NT2/D1 (cell line): ENCODE measurements around the gene COL20A1.

Source experiments
- YY1 ChIP-seq: IDR thresholded peaks from 2 replicates; pipeline ENCODE4 v1.6.1; 2011; ENCODE audit not compliant: insufficient read length, insufficient read depth
- ZNF274 ChIP-seq: IDR thresholded peaks from 2 replicates; pipeline ENCODE4 v1.6.1; 2011; ENCODE audit warnings: mild to moderate bottlenecking, low read depth, low read length

GRCh38 chr20:63262836-63263235 is 30.1 kb upstream of the COL20A1 start:
- TF ChIP-seq YY1, result no peak
- TF ChIP-seq ZNF274, result no peak
